Activated CD8-positive, alpha-beta memory T cell treated with anti-CD3 and anti-CD28 coated beads, Interleukin-2, amount 10 ng/mL, durations not matched to agents 7 days and 5 days (primary cell): ENCODE data around the gene C16orf90. TPM values are rescaled to one million over a fixed set of nuclear protein-coding genes. Genes with fewer than 3 reads are reported as not detected.
A peak's percentile ranks its signal among the peaks of the same experiment; 100 is the strongest.

Experiments
- ATAC-seq: fragments of 150-1000 bp; cut with Tn5 transposase; one replicate; pipeline ENCODE4 v1.10.0; 2021; ENCODE audit warnings: moderate library complexity
- CTCF ChIA-PET: fragments of 350-600 bp; sonication (Branson Sonifier 250); formaldehyde crosslinking; loops from one replicate; lab custom pipeline; 2021; ENCODE audit warnings: antibody characterized with exemption; lab: Charles Lee
- DNase-seq: peaks from one replicate; pipeline ENCODE4 v3.0.0-alpha.2; 2020
- H3K27ac Mint-ChIP-seq: one replicate; pipeline ENCODE4 v1.8.0; 2021; ENCODE audit warnings: mild to moderate bottlenecking, mixed read lengths
- H3K27me3 Mint-ChIP-seq: one replicate; pipeline ENCODE4 v1.8.0; 2021; ENCODE audit warnings: mixed read lengths
- H3K36me3 Mint-ChIP-seq: one replicate; pipeline ENCODE4 v1.8.0; 2021; ENCODE audit warnings: mild to moderate bottlenecking, mixed read lengths
- H3K4me1 Mint-ChIP-seq: one replicate; pipeline ENCODE4 v1.8.0; 2021; ENCODE audit warnings: mixed read lengths
- H3K4me3 Mint-ChIP-seq: one replicate; pipeline ENCODE4 v1.8.0; 2021; ENCODE audit warnings: mild to moderate bottlenecking, moderate library complexity, mixed read lengths
- H3K9me3 Mint-ChIP-seq: one replicate; pipeline ENCODE4 v1.8.0; 2022; ENCODE audit warnings: low read depth, mixed read lengths
- total RNA-seq, 2 experiments: library from RNA; stranded (reverse); gene quantifications; one replicate each; pipeline ENCODE4 v1.2.3, GENCODE V29; 2021

The C16orf90 gene
- total RNA-seq, 2 experiments from 2014 or later, result not detected

- no peak for ATAC-seq
- H3K36me3 Mint-ChIP-seq, result peaks cover 16% of the 10 kb centered on the region
- no peaks in the 10 kb centered on the region for H3K4me1 Mint-ChIP-seq
- DNase-seq, result no peak
- H3K27me3 Mint-ChIP-seq, result no peaks in the 10 kb centered on the region
- CTCF ChIA-PET, result no interaction called here
- H3K4me3 Mint-ChIP-seq, result no peak overlapping the region
- no peaks in the 10 kb centered on the region for H3K9me3 Mint-ChIP-seq
- no peak overlapping the region for H3K27ac Mint-ChIP-seq
Observed at GRCh38 chr16:3486506-3487215, 8.6 kb downstream of the C16orf90 start.

GRCh38 chr16:3485821-3486505 lies 9.3 kb downstream of the C16orf90 start:
- CTCF ChIA-PET, result no interaction called here
- ATAC-seq, result no peak
- no peak overlapping the region for H3K27ac Mint-ChIP-seq
- no peaks in the 10 kb centered on the region for H3K27me3 Mint-ChIP-seq
- H3K4me3 Mint-ChIP-seq, result no peak overlapping the region
- no peaks in the 10 kb centered on the region for H3K4me1 Mint-ChIP-seq
- DNase-seq, result no peak
- no peaks in the 10 kb centered on the region for H3K9me3 Mint-ChIP-seq
- peaks cover 21% of the 10 kb centered on the region for H3K36me3 Mint-ChIP-seq

GRCh38 chr16:3485097-3485745 lies 10.1 kb downstream of the C16orf90 start:
- DNase-seq, result no peak
- Mint-ChIP-seq H3K4me1 (no peaks in the 10 kb centered on the region), H3K9me3 (no peaks in the 10 kb centered on the region), H3K27ac (no peak overlapping the region), H3K36me3 (peaks cover 23% of the 10 kb centered on the region), H3K4me3 (no peak overlapping the region), H3K27me3 (no peaks in the 10 kb centered on the region)
- no peak for ATAC-seq
- CTCF ChIA-PET, result interaction anchor here (0.6 kb wide), 1 partner anchor 259 kb away, joined by 3 read pairs; no protein-coding TSS in a partner anchor

DNA sequence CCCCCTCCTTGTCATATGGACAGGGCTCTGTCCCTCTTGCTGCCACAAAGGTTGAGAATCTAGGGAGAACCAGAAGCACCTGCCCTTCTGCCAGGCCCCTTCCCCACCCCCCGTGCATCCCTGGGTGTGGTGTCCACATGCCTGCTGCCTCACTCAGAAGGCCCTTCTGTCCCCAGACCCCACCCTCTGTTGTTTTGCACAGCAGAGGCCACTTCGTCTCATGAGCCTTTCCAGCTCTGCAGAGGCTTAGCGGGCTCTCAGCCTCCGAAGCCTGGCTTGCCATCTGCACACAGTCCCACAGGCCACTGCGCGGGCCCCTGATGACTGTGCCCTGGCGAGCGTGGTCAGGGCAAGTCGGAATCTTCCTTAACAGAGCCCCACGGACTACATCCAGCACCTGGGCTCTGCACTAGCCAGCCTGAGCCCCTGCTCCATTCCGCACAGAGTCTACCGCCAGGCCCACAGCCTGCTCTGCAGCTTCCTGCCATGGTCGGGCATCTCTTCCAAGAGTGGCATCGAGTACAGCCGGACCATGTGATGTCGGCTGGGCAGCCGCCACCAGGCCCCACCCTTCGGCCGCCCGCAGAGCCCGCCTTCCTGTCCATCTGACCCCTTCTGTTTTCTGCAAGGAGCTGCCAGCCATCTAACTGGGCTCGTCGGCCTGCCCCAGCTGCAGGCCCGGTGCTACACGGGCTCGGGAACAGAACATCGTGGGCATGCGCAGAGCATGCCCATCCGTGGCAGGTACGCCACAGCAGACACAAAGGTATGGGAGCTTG lies 10.8 kb downstream of the C16orf90 start:
- Mint-ChIP-seq H3K4me1 (peaks cover 5% of the 10 kb centered on the region), H3K27me3 (no peaks in the 10 kb centered on the region), H3K4me3 (no peak overlapping the region), H3K9me3 (no peaks in the 10 kb centered on the region), H3K27ac (no peak overlapping the region), H3K36me3 (peaks cover 28% of the 10 kb centered on the region)
- DNase-seq (no peak), ATAC-seq (no peak)
- CTCF ChIA-PET, result no interaction called here

GRCh38 chr16:3482659-3483241 lies 12.5 kb downstream of the C16orf90 start:
- no peaks in the 10 kb centered on the region for H3K9me3 Mint-ChIP-seq
- H3K27me3 Mint-ChIP-seq, result no peaks in the 10 kb centered on the region
- ATAC-seq, result no peak
- peak overlapping the region; percentile 4 for H3K27ac Mint-ChIP-seq
- H3K4me1 Mint-ChIP-seq, result peaks cover 16% of the 10 kb centered on the region
- peaks cover 32% of the 10 kb centered on the region for H3K36me3 Mint-ChIP-seq
- no peak overlapping the region for H3K4me3 Mint-ChIP-seq
- no peak for DNase-seq
- CTCF ChIA-PET, result interaction anchor here (1.5 kb wide), 1 partner anchor 18 kb away, joined by 3 read pairs; the partner anchor contains the start of gene CLUAP1

- no peaks in the 10 kb centered on the region for H3K9me3 Mint-ChIP-seq
- CTCF ChIA-PET, result no interaction called here
- no peak for ATAC-seq
- no peaks in the 10 kb centered on the region for H3K27me3 Mint-ChIP-seq
- no peak for DNase-seq
- no peak overlapping the region for H3K27ac Mint-ChIP-seq
- no peak overlapping the region for H3K4me3 Mint-ChIP-seq
- H3K4me1 Mint-ChIP-seq, result peaks cover 16% of the 10 kb centered on the region
- H3K36me3 Mint-ChIP-seq, result peaks cover 32% of the 10 kb centered on the region
Observed at GRCh38 chr16:3481696-3482658, 13.3 kb downstream of the C16orf90 start.

DNA sequence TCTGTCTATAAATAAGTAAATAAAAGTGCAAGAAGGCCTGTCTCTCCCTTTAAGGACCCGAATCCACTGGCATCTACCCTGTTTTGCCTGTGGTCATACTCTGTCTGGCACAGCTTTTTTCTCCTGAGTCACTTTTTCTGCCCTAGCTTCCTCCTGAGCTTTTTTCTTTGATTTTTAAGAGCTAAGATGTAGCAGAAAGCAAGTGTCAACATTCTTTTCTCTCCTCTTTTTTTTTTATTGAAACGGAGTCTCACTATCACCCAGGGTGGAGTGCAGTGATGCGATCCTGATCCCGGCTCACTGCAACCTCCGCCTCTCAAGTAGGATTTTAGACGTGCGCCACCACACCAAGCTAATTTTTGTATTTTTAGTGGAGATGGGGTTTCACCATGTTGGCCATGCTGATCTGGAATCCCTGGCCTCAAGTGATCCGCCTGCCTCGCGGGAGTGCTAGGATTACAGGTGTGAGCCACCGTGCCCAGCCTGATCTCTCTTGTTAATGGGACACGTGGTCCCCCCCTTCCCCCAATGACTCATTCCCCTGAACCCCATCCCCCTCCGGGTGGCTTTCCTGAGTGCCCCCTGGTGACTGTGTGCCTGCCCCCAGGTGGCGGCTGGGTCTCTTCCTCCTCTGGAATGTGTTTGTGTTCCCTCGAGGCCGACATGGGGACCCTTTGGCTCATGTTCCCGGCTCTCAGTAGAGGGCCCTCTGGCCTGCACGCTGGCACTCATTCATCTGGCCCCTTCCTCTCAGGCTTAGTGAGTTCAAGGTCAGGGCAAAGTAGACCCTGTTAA lies 14.2 kb downstream of the C16orf90 start:
- no peaks in the 10 kb centered on the region for H3K27me3 Mint-ChIP-seq
- H3K9me3 Mint-ChIP-seq, result no peaks in the 10 kb centered on the region
- peak overlapping the region; percentile 32 for H3K27ac Mint-ChIP-seq
- H3K4me1 Mint-ChIP-seq, result peaks cover 16% of the 10 kb centered on the region
- no peak overlapping the region for H3K4me3 Mint-ChIP-seq
- DNase-seq, result no peak
- CTCF ChIA-PET, result interaction anchor here (0.6 kb wide), 1 partner anchor 420 kb away, joined by 3 read pairs; no protein-coding TSS in a partner anchor
- no peak for ATAC-seq
- H3K36me3 Mint-ChIP-seq, result peaks cover 32% of the 10 kb centered on the region

DNA sequence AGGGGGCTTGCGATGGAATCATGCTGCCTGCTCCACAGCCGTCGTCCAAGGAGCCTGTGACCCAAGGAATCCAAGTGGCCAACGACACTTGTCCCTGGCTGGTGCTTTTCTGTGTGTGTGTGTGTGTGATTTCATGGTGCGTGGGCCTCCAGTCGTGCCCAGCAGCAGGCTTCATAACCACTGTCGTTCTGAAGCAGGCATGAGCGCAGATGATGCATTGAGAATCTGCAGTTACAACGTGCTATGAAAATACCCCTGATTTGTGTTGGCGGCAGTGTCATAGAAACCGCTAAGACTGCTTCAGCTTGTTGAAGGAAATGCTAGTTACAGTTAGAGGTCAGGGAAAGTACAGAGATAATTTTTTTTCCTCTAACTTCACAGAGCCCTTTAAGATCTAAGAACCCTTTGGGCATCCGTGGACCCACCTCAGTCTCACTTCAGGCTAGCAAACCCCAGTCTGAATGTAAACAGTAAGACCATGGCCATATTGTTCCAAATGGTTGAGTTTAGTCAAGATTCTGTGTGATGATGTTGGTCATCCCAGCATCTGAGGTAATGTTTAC lies 15.6 kb downstream of the C16orf90 start:
- DNase-seq, result peak; percentile 50
- no peaks in the 10 kb centered on the region for H3K27me3 Mint-ChIP-seq

GRCh38 chr16:3478242-3478925 lies 16.9 kb downstream of the C16orf90 start:
- Mint-ChIP-seq H3K27me3 (no peaks in the 10 kb centered on the region), H3K4me3 (no peak overlapping the region), H3K36me3 (peaks cover 32% of the 10 kb centered on the region), H3K27ac (no peak overlapping the region), H3K4me1 (peaks cover 17% of the 10 kb centered on the region), H3K9me3 (no peaks in the 10 kb centered on the region)
- ATAC-seq (no peak), DNase-seq (no peak)
- CTCF ChIA-PET, result no interaction called here

More for the DNA sequence above, 15.6 kb downstream of the C16orf90 start:
- H3K9me3 Mint-ChIP-seq, result no peaks in the 10 kb centered on the region
- H3K4me1 Mint-ChIP-seq, result peaks cover 16% of the 10 kb centered on the region
- no peak overlapping the region for H3K4me3 Mint-ChIP-seq
- peak; percentile 61 for ATAC-seq
- H3K27ac Mint-ChIP-seq, result peak overlapping the region; percentile 52
- H3K36me3 Mint-ChIP-seq, result peaks cover 31% of the 10 kb centered on the region
- CTCF ChIA-PET, result no interaction called here

DNA sequence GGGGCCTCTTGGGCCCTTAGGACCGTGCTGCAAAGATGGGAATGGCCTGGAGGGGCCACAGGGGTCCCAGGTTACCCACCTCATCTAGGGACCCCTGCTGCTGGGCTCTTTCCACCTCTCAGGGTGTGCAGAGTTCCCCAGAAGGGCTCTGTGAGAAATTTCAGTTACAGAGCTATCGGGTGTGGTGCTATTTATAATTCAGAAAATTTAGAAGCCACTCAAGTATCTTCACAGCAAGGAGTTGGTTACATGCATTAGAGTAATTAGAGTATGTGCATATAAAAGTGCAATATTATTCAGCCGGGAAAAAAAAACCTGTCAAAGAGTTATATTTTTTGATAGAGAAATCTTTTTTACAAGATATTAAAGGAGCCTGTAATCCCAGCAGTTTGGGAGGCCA lies 18.9 kb downstream of the C16orf90 start:
- Mint-ChIP-seq H3K4me1 (peaks cover 31% of the 10 kb centered on the region), H3K36me3 (peaks cover 36% of the 10 kb centered on the region), H3K9me3 (no peaks in the 10 kb centered on the region), H3K27ac (no peak overlapping the region), H3K4me3 (no peak overlapping the region), H3K27me3 (no peaks in the 10 kb centered on the region)
- DNase-seq (no peak), ATAC-seq (no peak)
- CTCF ChIA-PET, result no interaction called here
